ENCODE data around the gene RAB25. TPM values are rescaled to one million over a fixed set of nuclear protein-coding genes. Genes with fewer than 3 reads are reported as not detected.
"Not testable (repeated sequence)": the region's sequence is repeated elsewhere in the genome, so short reads cannot be mapped to it uniquely, and the experiment has no call there.

RAB25 gene
- total and polyA plus RNA-seq, 2 experiments from 2014 or later = 2.4 to 3.1 TPM

GRCh38 chr1:156115514-156116374 lies 54.8 kb downstream of the RAB25 start:
- no peaks in the 10 kb centered on the region for H3K27me3 ChIP-seq
- H3K4me1 ChIP-seq (ENCODE audit: low read depth) = peaks cover 17% of the 10 kb centered on the region
- TF ChIP-seq, protein P1, sequence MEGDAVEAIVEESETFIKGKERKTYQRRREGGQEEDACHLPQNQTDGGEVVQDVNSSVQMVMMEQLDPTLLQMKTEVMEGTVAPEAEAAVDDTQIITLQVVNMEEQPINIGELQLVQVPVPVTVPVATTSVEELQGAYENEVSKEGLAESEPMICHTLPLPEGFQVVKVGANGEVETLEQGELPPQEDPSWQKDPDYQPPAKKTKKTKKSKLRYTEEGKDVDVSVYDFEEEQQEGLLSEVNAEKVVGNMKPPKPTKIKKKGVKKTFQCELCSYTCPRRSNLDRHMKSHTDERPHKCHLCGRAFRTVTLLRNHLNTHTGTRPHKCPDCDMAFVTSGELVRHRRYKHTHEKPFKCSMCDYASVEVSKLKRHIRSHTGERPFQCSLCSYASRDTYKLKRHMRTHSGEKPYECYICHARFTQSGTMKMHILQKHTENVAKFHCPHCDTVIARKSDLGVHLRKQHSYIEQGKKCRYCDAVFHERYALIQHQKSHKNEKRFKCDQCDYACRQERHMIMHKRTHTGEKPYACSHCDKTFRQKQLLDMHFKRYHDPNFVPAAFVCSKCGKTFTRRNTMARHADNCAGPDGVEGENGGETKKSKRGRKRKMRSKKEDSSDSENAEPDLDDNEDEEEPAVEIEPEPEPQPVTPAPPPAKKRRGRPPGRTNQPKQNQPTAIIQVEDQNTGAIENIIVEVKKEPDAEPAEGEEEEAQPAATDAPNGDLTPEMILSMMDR (IDR thresholded peaks at IDR 0.05; ENCODE audit: low read depth, low read length) = no peak
- peak overlapping the region; percentile 74 for H3K4me3 ChIP-seq
- DNase-seq (ENCODE audit: low read depth in 1 of 2, low spot score in 1 of 2) = peak; percentile 79 to 86
- H3K9me3 ChIP-seq (ENCODE audit: low read depth) = no peaks in the 10 kb centered on the region
- peak overlapping the region; percentile 84 for H3K27ac ChIP-seq
- H3K36me3 ChIP-seq = no peaks in the 10 kb centered on the region

DNA sequence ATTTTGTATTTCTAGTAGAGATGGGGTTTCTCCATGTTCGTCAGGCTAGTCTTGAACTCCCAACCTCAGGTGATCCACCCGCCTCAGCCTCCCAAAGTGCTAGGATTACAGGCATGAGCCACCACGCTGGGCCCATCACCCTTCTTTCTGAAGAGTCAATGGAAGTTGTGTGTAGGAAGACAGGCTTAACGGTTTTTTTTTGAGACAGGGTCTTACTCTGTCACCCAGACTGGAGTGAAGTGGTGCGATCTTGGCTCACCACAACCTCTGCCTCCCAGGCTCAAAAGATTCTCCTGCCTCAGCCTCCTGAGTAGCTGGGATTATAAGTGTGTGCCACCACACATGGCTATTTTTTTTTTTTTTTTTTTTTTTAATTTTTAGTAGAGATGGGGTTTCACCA lies 55.8 kb downstream of the RAB25 start:
- H3K9me3 ChIP-seq (ENCODE audit: low read depth); H3K36me3 ChIP-seq; H3K4me3 ChIP-seq; DNase-seq (ENCODE audit: low read depth in 1 of 2, low spot score in 1 of 2); H3K27me3 ChIP-seq; H3K27ac ChIP-seq: not testable (repeated sequence)
- peaks cover 25% of the 10 kb centered on the region for H3K4me1 ChIP-seq (ENCODE audit: low read depth)

DNA sequence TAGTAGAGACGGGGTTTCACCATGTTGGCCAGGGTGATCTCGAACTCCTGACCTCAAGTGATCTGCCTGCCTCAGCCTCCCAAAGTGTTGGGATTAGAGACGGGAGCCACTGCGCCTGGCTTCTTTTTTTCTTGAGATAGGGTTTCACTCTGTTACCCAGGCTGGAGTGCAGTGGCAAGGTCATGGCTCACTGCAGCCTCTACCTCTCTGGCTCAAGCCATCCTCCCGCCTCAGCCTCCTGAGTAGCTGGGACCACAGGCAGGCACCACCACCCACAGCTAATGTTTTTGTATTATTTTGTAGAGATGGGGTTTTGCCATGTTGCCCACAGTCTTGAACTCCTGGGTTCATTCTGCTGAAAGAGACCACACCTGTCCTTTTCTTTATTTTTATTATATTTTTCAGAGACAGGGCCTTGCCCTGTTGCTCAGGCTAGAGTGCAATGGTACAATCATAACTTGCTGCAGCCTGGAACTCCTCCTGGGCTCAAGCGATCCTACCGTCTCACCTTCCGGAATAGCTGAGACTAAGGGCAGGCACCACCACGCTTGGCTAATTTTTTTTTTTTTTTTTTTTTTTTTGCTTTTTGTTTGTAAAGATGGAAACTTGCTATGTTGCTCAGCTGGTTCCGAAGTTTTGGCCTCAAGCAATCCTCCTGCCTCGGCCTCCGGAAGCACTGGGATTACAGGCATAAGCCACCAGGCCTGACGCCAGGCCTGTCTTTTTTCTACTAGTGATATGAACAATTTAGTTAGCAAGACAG lies 56.6 kb downstream of the RAB25 start:
- Histone ChIP-seq H3K9me3 (ENCODE audit: low read depth) (no peaks in the 10 kb centered on the region), H3K4me3 (no peak overlapping the region), H3K36me3 (no peaks in the 10 kb centered on the region), H3K27me3 (no peaks in the 10 kb centered on the region), H3K27ac (peak overlapping the region; percentile 3), H3K4me1 (ENCODE audit: low read depth) (peaks cover 33% of the 10 kb centered on the region)
- DNase-seq (ENCODE audit: low read depth in 1 of 2, low spot score in 1 of 2) = no peak
- TF ChIP-seq, protein P1 (IDR thresholded peaks at IDR 0.05; ENCODE audit: low read depth, low read length) = no peak

DNA sequence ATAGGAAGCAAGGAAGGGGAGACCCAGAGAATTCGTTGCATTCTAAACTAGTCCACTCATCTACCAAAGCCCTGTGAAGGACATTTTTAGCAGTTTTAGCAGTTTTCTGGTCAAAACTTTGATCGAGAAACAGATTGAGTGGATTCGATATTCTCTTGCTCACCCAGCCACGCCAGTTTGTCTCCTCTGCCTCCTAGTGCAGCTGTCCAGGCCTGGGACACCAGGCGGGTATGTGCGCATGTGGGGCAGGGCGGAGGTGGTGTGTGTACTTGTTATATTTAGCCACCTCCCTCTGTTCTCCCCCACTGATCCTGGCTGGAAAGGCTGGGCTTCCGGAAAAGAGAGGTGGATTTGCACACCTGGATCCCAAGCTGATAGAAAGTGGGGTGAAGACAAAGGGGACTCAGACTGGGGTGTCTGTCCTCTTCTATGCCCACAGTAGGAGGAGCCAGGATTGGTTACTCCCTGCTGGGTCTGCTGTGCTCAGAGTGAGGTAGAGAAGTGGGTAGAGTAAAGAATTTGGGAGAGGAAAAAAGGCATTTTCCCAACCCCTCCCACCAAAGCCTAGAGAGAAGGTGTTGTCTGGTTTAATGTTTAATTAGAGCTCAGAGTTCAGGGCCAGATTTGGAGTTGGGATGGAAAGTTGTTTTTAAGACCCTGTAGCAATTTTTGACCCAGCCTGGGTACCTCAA lies 57.4 kb downstream of the RAB25 start:
- no peaks in the 10 kb centered on the region for H3K36me3 ChIP-seq
- peak overlapping the region; percentile 3 for H3K27ac ChIP-seq
- no peaks in the 10 kb centered on the region for H3K9me3 ChIP-seq (ENCODE audit: low read depth)
- TF ChIP-seq, protein P1 (IDR thresholded peaks at IDR 0.05; ENCODE audit: low read depth, low read length) = no peak
- peaks cover 41% of the 10 kb centered on the region for H3K4me1 ChIP-seq (ENCODE audit: low read depth)
- no peak for DNase-seq (ENCODE audit: low read depth in 1 of 2, low spot score in 1 of 2)
- H3K4me3 ChIP-seq = no peak overlapping the region
- no peaks in the 10 kb centered on the region for H3K27me3 ChIP-seq

DNA sequence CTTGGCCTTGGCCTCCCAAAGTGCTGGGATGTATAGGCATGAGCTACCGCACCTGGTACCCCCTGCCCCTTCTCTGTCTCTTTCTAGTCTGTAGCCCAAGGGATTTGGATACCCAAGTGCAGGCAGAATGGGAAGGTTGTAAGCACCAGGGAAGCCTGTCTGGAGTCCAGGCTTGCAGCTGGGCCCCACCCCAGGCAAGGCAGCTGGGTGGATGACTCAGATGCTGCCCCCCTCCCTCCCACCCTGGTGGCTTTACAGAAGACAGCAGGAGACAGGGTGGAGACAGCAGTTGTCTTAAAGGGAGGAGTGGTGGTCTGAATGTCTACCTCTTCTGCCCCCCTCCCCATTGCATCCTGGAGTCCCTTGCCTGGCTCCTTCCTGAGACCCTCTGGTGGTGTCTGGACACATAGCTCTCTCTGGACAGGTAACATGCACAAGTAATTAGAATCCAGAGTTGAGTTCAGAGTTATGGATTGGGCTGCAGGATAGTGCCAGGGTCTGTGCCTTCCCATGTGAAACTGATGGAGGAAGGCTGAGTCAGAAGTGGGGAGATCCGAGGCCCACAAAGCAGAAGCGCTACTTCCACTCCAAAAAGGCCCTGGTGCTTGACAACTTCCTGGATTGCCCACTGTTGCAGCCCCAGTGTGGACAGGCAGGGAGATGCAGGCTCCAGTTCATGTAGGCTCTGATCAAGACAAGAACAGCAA lies 58.7 kb downstream of the RAB25 start:
- H3K27ac ChIP-seq = no peak overlapping the region
- H3K36me3 ChIP-seq = no peaks in the 10 kb centered on the region
- peaks cover 52% of the 10 kb centered on the region for H3K4me1 ChIP-seq (ENCODE audit: low read depth)
- no peaks in the 10 kb centered on the region for H3K9me3 ChIP-seq (ENCODE audit: low read depth)
- no peaks in the 10 kb centered on the region for H3K27me3 ChIP-seq
- TF ChIP-seq, protein P1 (IDR thresholded peaks at IDR 0.05; ENCODE audit: low read depth, low read length) = peak; percentile 2
- no peak for DNase-seq (ENCODE audit: low read depth in 1 of 2, low spot score in 1 of 2)
- no peak overlapping the region for H3K4me3 ChIP-seq

Other genes starting within 250 kb of the RAB25 start
- 19.9 and 26.4 TPM in 2 replicates for gene GON4L, start 203.9 kb upstream of the RAB25 start, total RNA-seq
- gene GON4L, start 203.9 kb upstream of the RAB25 start, polyA plus RNA-seq = 42.0 and 44.4 TPM in 2 replicates
- 2.1 and 2.5 TPM in 2 replicates for gene SYT11, start 201.6 kb upstream of the RAB25 start, total RNA-seq
- 1.4 and 2.3 TPM in 2 replicates for gene SYT11, start 201.6 kb upstream of the RAB25 start, polyA plus RNA-seq
- 29.1 and 48.7 TPM in 2 replicates for gene RIT1, start 149.8 kb upstream of the RAB25 start, total RNA-seq
- 40.6 and 54.2 TPM in 2 replicates for gene RIT1, start 149.8 kb upstream of the RAB25 start, polyA plus RNA-seq
- gene KHDC4, start 126.7 kb upstream of the RAB25 start, total RNA-seq = 61.0 and 86.4 TPM in 2 replicates
- 26.6 and 31.5 TPM in 2 replicates for gene KHDC4, start 126.7 kb upstream of the RAB25 start, polyA plus RNA-seq
- 0.33 TPM in 1 of 2 replicates, not detected in the other for gene RXFP4, start 119.5 kb upstream of the RAB25 start, total RNA-seq
- gene RXFP4, start 119.5 kb upstream of the RAB25 start, polyA plus RNA-seq = 0.74 TPM in 1 of 2 replicates, not detected in the other
- 89.4 and 126 TPM in 2 replicates for gene ARHGEF2, start 82.6 kb upstream of the RAB25 start, total RNA-seq
- 38.6 and 54.9 TPM in 2 replicates for gene ARHGEF2, start 82.6 kb upstream of the RAB25 start, polyA plus RNA-seq
- gene SSR2, start 40.2 kb upstream of the RAB25 start, total RNA-seq = 119 and 198 TPM in 2 replicates
- 174 and 188 TPM in 2 replicates for gene SSR2, start 40.2 kb upstream of the RAB25 start, polyA plus RNA-seq
- gene UBQLN4, start 7.4 kb upstream of the RAB25 start, total RNA-seq = 43.1 and 51.0 TPM in 2 replicates
- 29.2 and 38.5 TPM in 2 replicates for gene UBQLN4, start 7.4 kb upstream of the RAB25 start, polyA plus RNA-seq
- gene LAMTOR2, start 6.4 kb upstream of the RAB25 start, total RNA-seq = 75.5 and 116 TPM in 2 replicates
- 199 and 208 TPM in 2 replicates for gene LAMTOR2, start 6.4 kb upstream of the RAB25 start, polyA plus RNA-seq
- gene MEX3A, start 21.3 kb downstream of the RAB25 start, total RNA-seq = 48.8 and 58.6 TPM in 2 replicates
- gene MEX3A, start 21.3 kb downstream of the RAB25 start, polyA plus RNA-seq = 17.2 and 24.8 TPM in 2 replicates
- gene LMNA, start 53.6 kb downstream of the RAB25 start, total RNA-seq = 128 and 139 TPM in 2 replicates
- gene LMNA, start 53.6 kb downstream of the RAB25 start, polyA plus RNA-seq = 99.4 and 149 TPM in 2 replicates
- 3.6 and 8.6 TPM in 2 replicates for gene SEMA4A, start 92.4 kb downstream of the RAB25 start, total RNA-seq
- gene SEMA4A, start 92.4 kb downstream of the RAB25 start, polyA plus RNA-seq = 0.65 and 2.9 TPM in 2 replicates
- 9.2 and 9.7 TPM in 2 replicates for gene SLC25A44, start 132.9 kb downstream of the RAB25 start, total RNA-seq
- 13.8 and 18.1 TPM in 2 replicates for gene SLC25A44, start 132.9 kb downstream of the RAB25 start, polyA plus RNA-seq
- 106 and 129 TPM in 2 replicates for gene PMF1, start 151.8 kb downstream of the RAB25 start, total RNA-seq
- 133 and 151 TPM in 2 replicates for gene PMF1, start 151.8 kb downstream of the RAB25 start, polyA plus RNA-seq
- gene BGLAP, start 181.0 kb downstream of the RAB25 start, total RNA-seq = 0.51 and 0.67 TPM in 2 replicates
- 0.32 and 1.8 TPM in 2 replicates for gene BGLAP, start 181.0 kb downstream of the RAB25 start, polyA plus RNA-seq
- gene PAQR6, start 186.9 kb downstream of the RAB25 start, total RNA-seq = 34.5 and 35.7 TPM in 2 replicates
- 23.3 and 40.1 TPM in 2 replicates for gene PAQR6, start 186.9 kb downstream of the RAB25 start, polyA plus RNA-seq
- gene SMG5, start 221.7 kb downstream of the RAB25 start, total RNA-seq = 101 and 110 TPM in 2 replicates
- gene SMG5, start 221.7 kb downstream of the RAB25 start, polyA plus RNA-seq = 79.5 and 95.5 TPM in 2 replicates
- 2.6 and 4.0 TPM in 2 replicates for gene TMEM79, start 223.2 kb downstream of the RAB25 start, total RNA-seq
- gene TMEM79, start 223.2 kb downstream of the RAB25 start, polyA plus RNA-seq = 3.0 and 4.6 TPM in 2 replicates
- 54.9 and 57.7 TPM in 2 replicates for gene GLMP, start 234.5 kb downstream of the RAB25 start, total RNA-seq
- 49.0 and 55.3 TPM in 2 replicates for gene GLMP, start 234.5 kb downstream of the RAB25 start, polyA plus RNA-seq
- gene VHLL, start 238.1 kb downstream of the RAB25 start, total RNA-seq = 0.98 TPM in 1 of 2 replicates, not detected in the other
- gene VHLL, start 238.1 kb downstream of the RAB25 start, polyA plus RNA-seq = 0.21 TPM in 1 of 2 replicates, not detected in the other

Data from cardiac muscle cell (in vitro differentiated cells and primary cell).